Type B pancreatic cell (in vitro differentiated cells): ENCODE data around the gene TFDP1. TPM values are rescaled to one million over a fixed set of nuclear protein-coding genes. Genes with fewer than 3 reads are reported as not detected.

Experiments
- DNase-seq: peaks from one replicate; pipeline ENCODE4 v3.0.0; 2021; ENCODE audit warnings: mixed read lengths; ENCODE audit not compliant: unreplicated experiment; ENCODE audit errors: extremely low spot score
- H3K27ac Mint-ChIP-seq: 2 replicates; pipeline ENCODE4 v1.8.0; 2021; ENCODE audit warnings: mild to moderate bottlenecking, mixed read lengths
- H3K27me3 Mint-ChIP-seq: 2 replicates; pipeline ENCODE4 v1.8.0; 2021; ENCODE audit warnings: mixed read lengths
- H3K36me3 Mint-ChIP-seq: 2 replicates; pipeline ENCODE4 v1.8.0; 2021; ENCODE audit warnings: mixed read lengths
- H3K4me1 Mint-ChIP-seq: one replicate; pipeline ENCODE4 v1.8.0; 2021; ENCODE audit warnings: mixed read lengths; ENCODE audit not compliant: unreplicated experiment
- H3K4me3 Mint-ChIP-seq: 2 replicates; pipeline ENCODE4 v1.8.0; 2021; ENCODE audit warnings: mild to moderate bottlenecking, mixed read lengths
- H3K9me3 Mint-ChIP-seq: 2 replicates; pipeline ENCODE4 v1.8.0; 2021; ENCODE audit warnings: mixed read lengths
- CTCF ChIP-seq: fragments of 200-600 bp; sonication (generic); conservative IDR thresholded peaks from 2 replicates; pipeline ENCODE4 v1.5.0; 2021; ENCODE audit warnings: antibody characterized with exemption, mild to moderate bottlenecking
- total RNA-seq: library from RNA; stranded (reverse); gene quantifications from 2 replicates; pipeline ENCODE4 v1.2.1, GENCODE V29; 2021; ENCODE audit warnings: low replicate concordance

The TFDP1 gene
- total RNA-seq, 1 donor from 2014 or later: 78.8 TPM

GRCh38 chr13:113565526-113566226 lies 18.9 kb upstream of the TFDP1 start:
- Mint-ChIP-seq H3K27me3 (no peaks in the 10 kb centered on the region), H3K36me3 (no peaks in the 10 kb centered on the region), H3K4me3 (no peak overlapping the region), H3K9me3 (no peaks in the 10 kb centered on the region), H3K27ac (no peak overlapping the region), H3K4me1 (peaks cover 9% of the 10 kb centered on the region)
- TF ChIP-seq CTCF: no peak
- DNase-seq: no peak

GRCh38 chr13:113566227-113566561 lies 18.4 kb upstream of the TFDP1 start:
- peaks cover 9% of the 10 kb centered on the region for H3K4me1 Mint-ChIP-seq
- no peaks in the 10 kb centered on the region for H3K27me3 Mint-ChIP-seq
- H3K36me3 Mint-ChIP-seq: no peaks in the 10 kb centered on the region
- no peaks in the 10 kb centered on the region for H3K9me3 Mint-ChIP-seq
- no peak overlapping the region for H3K27ac Mint-ChIP-seq
- peak; percentile 56 for DNase-seq
- no peak overlapping the region for H3K4me3 Mint-ChIP-seq
- TF ChIP-seq CTCF: no peak

GRCh38 chr13:113567681-113568080 lies 16.9 kb upstream of the TFDP1 start:
- Mint-ChIP-seq H3K4me1 (peaks cover under 1% of the 10 kb centered on the region), H3K36me3 (no peaks in the 10 kb centered on the region), H3K27ac (no peak overlapping the region), H3K4me3 (no peak overlapping the region), H3K27me3 (no peaks in the 10 kb centered on the region), H3K9me3 (no peaks in the 10 kb centered on the region)
- TF ChIP-seq CTCF: no peak
- no peak for DNase-seq

- H3K36me3 Mint-ChIP-seq: no peaks in the 10 kb centered on the region
- H3K27ac Mint-ChIP-seq: no peak overlapping the region
- no peak overlapping the region for H3K4me3 Mint-ChIP-seq
- no peak for DNase-seq
- no peak for TF ChIP-seq CTCF
- H3K4me1 Mint-ChIP-seq: no peaks in the 10 kb centered on the region
- H3K9me3 Mint-ChIP-seq: peaks cover 5% of the 10 kb centered on the region
- no peaks in the 10 kb centered on the region for H3K27me3 Mint-ChIP-seq
Observed at GRCh38 chr13:113573065-113573464, 11.5 kb upstream of the TFDP1 start.

- no peaks in the 10 kb centered on the region for H3K4me1 Mint-ChIP-seq
- no peak for TF ChIP-seq CTCF
- no peaks in the 10 kb centered on the region for H3K27me3 Mint-ChIP-seq
- no peak overlapping the region for H3K27ac Mint-ChIP-seq
- H3K36me3 Mint-ChIP-seq: no peaks in the 10 kb centered on the region
- DNase-seq: no peak
- H3K9me3 Mint-ChIP-seq: peaks cover 5% of the 10 kb centered on the region
- no peak overlapping the region for H3K4me3 Mint-ChIP-seq
Observed at GRCh38 chr13:113576597-113576996, 8.0 kb upstream of the TFDP1 start.
